NCI-H460 (cell line): ENCODE data around the gene CASK. TPM values are rescaled to one million over a fixed set of nuclear protein-coding genes. Genes with fewer than 3 reads are reported as not detected.

Experiments used
- DNase-seq: peaks from one replicate; pipeline ENCODE4 v3.0.0-alpha.2; 2016; ENCODE audit warnings: low read depth; ENCODE audit errors: extremely low read depth
- polyA plus RNA-seq: library from polyadenylated mRNA; depleted of rRNA; stranded (reverse); fragments of >200 nt; gene quantifications from 2 replicates; pipeline ENCODE4 v1.2.3, GENCODE V29; 2014; cell fraction: nucleus; rRNA removed
- total RNA-seq: library from RNA; depleted of rRNA; stranded (reverse); fragments of >200 nt; shearing (Covaris generic); gene quantifications from 2 replicates; pipeline ENCODE4 v1.2.3, GENCODE V29; 2014; rRNA removed

CASK gene
- total RNA-seq: 24.1 and 27.7 TPM in 2 replicates
- polyA plus RNA-seq: 22.6 and 23.4 TPM in 2 replicates

- DNase-seq: peak; percentile 92
Observed at GRCh38 chrX:41923211-41923977, at the start of gene CASK. Gene CASK, minus strand, starts transcription at chrX:41923554. Its CDS starts 566 bp downstream, at chrX:41922988.

DNA sequence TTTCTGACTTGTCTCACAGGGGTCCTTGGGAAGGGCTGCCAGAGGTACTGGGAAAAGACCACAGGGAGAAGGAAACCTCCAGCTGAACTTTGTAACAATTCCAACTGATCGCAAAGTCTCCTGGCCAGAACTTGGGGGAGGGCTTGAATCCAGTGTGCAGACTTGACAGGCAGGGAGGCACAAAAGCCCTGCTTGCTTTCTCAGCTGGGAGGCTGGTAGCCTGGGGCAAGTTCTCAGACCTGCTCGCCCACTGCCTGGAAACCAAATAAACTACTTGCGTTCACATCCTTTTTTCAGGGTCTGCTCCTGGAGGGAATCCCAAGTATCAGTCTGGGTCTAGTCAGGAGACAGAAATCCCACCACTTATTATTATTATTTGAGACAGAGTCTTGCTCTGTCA, 48.0 kb upstream of the CASK start:
- no peak for DNase-seq

GRCh38 chrX:41970419-41970818, 47.1 kb upstream of the CASK start:
- no peak for DNase-seq

GRCh38 chrX:41963348-41963747, 40.0 kb upstream of the CASK start:
- DNase-seq: no peak

- DNase-seq: no peak
Observed at GRCh38 chrX:41960142-41960541, 36.8 kb upstream of the CASK start.

GRCh38 chrX:41958861-41959260, 35.5 kb upstream of the CASK start:
- no peak for DNase-seq

GRCh38 chrX:41956027-41956426, 32.7 kb upstream of the CASK start:
- DNase-seq: no peak

GRCh38 chrX:41952102-41952501, 28.7 kb upstream of the CASK start:
- no peak for DNase-seq

DNA sequence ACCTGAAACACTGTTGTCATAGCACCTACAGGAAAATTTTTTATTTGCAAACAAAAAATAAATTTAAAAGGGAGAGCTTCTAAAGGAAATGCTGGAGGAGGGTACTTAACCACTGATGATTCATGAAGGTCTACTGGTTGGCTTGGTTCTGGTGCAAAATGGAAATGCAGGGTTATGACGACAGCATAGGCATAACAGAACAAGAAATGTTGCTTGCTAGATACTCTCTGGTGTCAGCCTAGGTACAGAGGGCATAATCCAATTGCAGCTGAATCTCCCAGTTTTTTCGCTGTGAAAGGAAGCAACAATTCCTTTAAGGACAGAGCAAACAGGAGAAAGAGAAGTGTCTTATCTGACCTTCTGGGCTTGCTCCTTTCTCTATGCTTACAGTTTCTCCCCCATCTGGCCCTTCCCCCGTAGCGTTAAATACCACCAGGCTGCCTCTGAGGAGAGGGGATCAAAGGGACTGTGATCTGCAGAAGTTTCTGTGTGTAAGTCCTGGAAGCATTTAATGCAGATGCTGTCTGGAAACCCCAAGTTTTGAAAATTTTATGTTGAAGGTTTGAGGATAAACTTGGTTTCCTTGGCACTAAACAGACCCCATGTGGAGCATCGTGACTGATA, 23.7 kb upstream of the CASK start:
- no peak for DNase-seq

DNA sequence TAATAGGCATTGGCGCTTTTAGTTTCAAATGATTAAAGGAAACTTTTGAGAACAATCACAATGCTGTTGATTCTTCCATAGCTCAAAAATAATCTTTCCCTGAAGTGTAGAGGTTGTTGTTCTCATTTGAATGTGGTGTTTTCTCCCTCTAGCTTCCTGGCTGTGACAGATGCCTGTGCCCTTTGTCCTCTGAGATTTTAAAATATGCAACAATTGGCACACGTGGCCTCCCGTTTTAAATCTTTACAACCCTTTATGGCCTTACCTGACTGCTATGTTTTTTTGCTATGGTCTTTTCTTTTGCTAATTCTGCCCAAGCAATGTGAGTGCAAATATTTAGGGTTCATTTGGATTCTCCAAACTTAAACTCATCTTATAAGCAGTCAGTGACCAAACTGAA, 22.9 kb upstream of the CASK start:
- no peak for DNase-seq

- DNase-seq: no peak
Observed at GRCh38 chrX:41935832-41936231, 12.5 kb upstream of the CASK start.

DNA sequence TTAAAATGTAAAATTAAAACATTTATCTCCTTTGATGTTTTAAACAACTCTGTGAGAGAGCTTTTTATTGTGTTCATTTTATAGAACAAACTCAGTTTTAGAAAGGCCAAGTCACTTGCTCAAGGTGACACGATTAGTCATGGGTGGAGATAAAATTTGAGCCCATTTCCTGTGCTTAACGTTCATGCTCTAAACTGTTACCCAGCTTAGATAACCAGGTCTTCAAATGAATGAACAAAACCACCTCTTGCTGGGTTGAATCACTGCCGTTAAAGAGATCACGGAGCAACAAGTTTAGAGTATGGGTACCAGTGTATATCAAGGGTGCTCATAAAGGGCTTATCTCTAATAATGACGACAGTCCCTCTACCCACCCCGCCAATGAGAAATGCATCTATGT, 10.2 kb upstream of the CASK start:
- no peak for DNase-seq

GRCh38 chrX:41932885-41933284, 9.5 kb upstream of the CASK start:
- DNase-seq: no peak

DNA sequence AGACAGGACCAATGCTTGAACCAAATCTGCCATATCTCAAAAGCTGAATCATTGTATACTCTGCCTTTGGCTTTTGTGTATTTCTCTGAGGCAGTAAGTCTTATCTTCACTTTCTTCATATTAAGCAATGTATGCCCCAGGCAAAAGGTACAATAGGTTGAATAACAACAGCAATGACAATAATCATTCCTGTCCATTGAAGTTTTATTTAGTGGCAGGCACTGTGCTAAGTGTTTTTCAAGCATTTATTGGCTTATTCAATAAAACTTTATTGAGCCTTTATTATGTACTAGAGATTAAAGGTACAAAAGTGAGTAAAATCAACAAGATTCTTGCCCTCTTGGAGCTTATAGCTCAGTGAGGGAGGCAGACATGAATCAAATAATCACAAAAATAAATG, 8.2 kb upstream of the CASK start:
- no peak for DNase-seq

DNA sequence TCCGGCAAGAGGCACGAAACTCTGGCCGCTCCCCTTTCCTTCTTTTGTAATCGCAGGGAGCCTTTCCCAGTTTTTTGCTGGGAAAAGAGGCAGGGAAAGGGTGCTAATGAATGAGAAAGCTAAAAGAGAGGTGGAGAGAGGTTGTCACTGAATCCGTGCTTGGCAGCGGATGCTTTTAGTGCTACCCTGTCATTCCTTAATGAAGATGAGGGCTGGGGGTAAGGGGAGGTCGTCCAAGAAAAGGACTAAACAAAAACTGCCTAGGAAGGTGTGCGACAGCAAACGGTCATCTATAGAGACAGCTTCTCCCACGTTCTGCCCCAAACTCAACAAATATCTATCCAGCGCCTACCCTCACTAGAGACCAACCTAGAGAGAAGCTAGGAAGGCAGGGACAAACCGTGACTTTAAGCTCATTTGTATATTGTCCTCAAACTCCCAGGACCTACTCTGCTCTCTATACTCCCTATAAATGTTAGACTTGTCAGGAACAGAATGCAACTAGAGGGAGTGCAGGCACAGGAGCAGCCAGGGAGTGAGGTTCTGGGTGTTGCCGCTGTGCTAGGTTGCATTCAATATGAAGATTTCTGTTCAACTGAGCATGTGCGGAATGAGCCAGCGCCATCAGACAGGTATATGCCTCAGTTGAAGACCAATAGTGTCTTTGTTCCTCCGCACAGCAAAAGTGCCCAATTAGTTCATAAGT, 777 bp upstream of the CASK start:
- DNase-seq: peak; percentile 23

DNA sequence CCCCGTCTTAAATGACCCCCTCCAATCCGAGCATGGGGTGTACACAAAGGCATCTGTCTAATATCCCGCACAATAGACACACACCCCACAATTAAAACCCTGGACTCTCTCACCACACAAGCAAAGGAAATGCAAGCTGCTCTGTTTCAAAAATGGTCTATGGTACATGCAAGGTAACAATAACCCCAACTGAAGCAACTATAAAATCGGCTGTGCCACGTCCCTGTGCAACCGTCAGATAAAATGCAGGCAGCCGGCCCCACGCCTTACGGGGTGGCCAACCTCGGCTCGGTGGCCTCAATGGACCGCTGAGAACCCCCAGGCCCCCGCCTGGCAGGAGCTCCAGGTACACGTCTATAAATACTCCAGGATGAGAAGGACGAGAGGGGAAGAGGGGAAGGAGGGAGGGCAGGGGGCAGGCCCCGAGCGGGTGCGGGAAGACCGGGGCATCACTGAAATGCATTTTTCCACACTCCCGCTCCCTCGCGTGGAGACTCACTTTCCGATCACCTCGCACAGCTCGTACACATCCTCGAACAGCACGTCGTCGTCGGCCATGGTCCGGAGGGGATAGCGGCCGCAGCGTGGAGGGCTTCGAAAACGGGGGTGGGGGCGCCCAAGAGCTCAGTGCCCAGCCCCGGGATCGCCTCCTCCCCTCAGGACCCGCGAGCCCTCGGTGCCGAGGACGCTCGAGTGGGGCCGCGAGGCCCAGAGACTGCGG, 763 bp downstream of the CASK start:
- DNase-seq: peak; percentile 3

DNA sequence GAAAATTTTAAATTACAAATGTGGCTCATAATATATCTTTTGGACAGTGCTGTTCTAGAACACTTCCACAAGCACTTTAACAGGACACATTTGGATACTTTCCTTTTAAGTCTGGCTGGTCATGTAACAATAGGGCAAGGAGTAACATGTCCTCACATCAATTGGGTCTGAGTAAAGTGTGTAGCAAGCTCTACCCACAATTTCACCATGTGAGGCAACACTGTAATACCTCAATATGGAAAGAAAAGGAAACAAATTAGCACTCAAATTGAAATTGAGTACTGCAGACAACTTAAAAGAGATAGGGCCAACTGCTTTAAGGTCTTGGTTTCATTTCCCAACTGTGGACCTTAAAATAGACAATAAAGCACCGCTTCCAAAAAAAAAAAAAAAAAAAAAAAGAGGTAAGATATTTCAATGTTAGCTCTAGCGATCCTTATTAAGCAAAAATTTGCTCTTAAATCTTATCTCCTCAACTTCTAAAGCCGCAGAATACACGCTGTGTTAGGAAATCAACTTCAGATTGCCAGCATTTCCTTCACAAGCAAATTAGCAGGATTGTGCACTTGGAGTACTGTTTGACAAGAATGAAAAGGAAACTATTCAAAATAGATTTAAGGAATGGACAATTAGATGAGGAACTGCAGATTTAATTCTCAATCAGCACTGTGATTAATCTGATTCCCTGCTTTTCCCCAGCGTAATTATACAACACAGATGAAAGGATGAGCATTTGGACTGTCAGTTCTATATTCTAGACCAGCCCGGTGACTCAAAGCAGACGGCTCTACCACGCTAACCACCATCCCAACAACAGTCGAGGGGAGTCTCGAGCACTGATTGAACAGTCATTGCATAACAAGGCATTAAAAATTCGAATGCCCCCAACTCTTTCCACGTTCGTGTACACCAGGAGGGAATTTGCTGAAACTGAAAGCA, 1.6 kb downstream of the CASK start:
- DNase-seq: peak; percentile 9

- no peak for DNase-seq
Observed at GRCh38 chrX:41919870-41920269, 3.5 kb downstream of the CASK start.

- DNase-seq: no peak
Observed at GRCh38 chrX:41917517-41917916, 5.8 kb downstream of the CASK start.

- DNase-seq: no peak
Observed at GRCh38 chrX:41913476-41913875, 9.9 kb downstream of the CASK start.
